Measurements from ENCODE around the gene MKX. TPM values are rescaled to one million over a fixed set of nuclear protein-coding genes. Genes with fewer than 3 reads are reported as not detected.
"Not testable (repeated sequence)": the region's sequence is repeated elsewhere in the genome, so short reads cannot be mapped to it uniquely, and the experiment has no call there.

MKX gene
- polyA plus RNA-seq, 3 donors, result not detected

- intact Hi-C loops (cut with micrococcal nuclease), result no loop called here
- 100% methylated on average over 6 of the region's 8 CpGs for WGBS (ENCODE audit: insufficient coverage)
- no peaks in the 10 kb centered on the region for H3K79me2 ChIP-seq (ENCODE audit: insufficient read depth, low read length)
These were observed 59.9 kb downstream of the MKX start for GRCh38 chr10:27685681-27686080.

GRCh38 chr10:27683226-27683625 is 62.4 kb downstream of the MKX start:
- H3K4me3 Mint-ChIP-seq, result no peak overlapping the region
- intact Hi-C loops (cut with micrococcal nuclease), result no loop called here
- WGBS (ENCODE audit: insufficient coverage), result 95% methylated on average over 3 of the region's 6 CpGs

More at GRCh38 chr10:27685681-27686080, 59.9 kb downstream of the MKX start:
- Mint-ChIP-seq H3K36me3 (no peaks in the 10 kb centered on the region), H3K9me3 (peaks cover 0 to 10% (median 6%) of the 10 kb centered on the region in 7 donors), H3K27me3 (ENCODE audit: low read depth in 3 of 3) (peaks cover 0 to 2% (median 1%) of the 10 kb centered on the region in 3 donors), H3K27ac (no peak overlapping the region), H3K4me1 (peaks cover 2% of the 10 kb centered on the region), H3K4me3 (no peak overlapping the region)
- no peak for DNase-seq
- Histone ChIP-seq H3K4me1 (ENCODE audit: control insufficient read depth in 1 of 2, insufficient read depth in 2 of 2, low read length in 2 of 2) (no peaks in the 10 kb centered on the region), H3K36me3 (replicated peaks in 1 of 2; ENCODE audit: control insufficient read depth in 1 of 2, insufficient read depth in 2 of 2, low read length in 2 of 2) (no peaks in the 10 kb centered on the region), H4K20me1 (ENCODE audit: insufficient read depth, low read length) (no peaks in the 10 kb centered on the region), H3K9ac (ENCODE audit: insufficient read depth, low read length, poor library complexity, severe bottlenecking) (no peak overlapping the region), H3K27me3 (ENCODE audit: control insufficient read depth in 2 of 2, insufficient read depth in 2 of 2, low read length in 2 of 2) (no peaks in the 10 kb centered on the region), H3K4me2 (replicated peaks; ENCODE audit: extremely low read depth, low read length, poor library complexity, severe bottlenecking) (no peak overlapping the region), H3K4me3 (replicated peaks in 1 of 3; ENCODE audit: low read depth in 2 of 3, low read length in 3 of 3) (no peak overlapping the region), H3K27ac (ENCODE audit: low read depth in 1 of 2, low read length in 2 of 2) (no peak overlapping the region), H2AFZ (ENCODE audit: insufficient read depth, low read depth, low read length, poor library complexity, severe bottlenecking) (no peak overlapping the region), H3K9me3 (replicated peaks in 1 of 2; ENCODE audit: control insufficient read depth in 1 of 2, insufficient read depth in 1 of 2, low read length in 2 of 2) (peaks cover 0 to 3% of the 10 kb centered on the region in 2 donors)
- no peak for TF ChIP-seq CTCF (IDR thresholded peaks at IDR 0.05)

GRCh38 chr10:27681795-27682194 is 63.8 kb downstream of the MKX start:
- H2AFZ ChIP-seq (ENCODE audit: insufficient read depth, low read depth, low read length, poor library complexity, severe bottlenecking); intact Hi-C loops (cut with micrococcal nuclease); DNase-seq; H3K9ac ChIP-seq (ENCODE audit: insufficient read depth, low read length, poor library complexity, severe bottlenecking); H3K27me3 ChIP-seq (ENCODE audit: control insufficient read depth in 2 of 2, insufficient read depth in 2 of 2, low read length in 2 of 2); H3K4me1 ChIP-seq (ENCODE audit: control insufficient read depth in 1 of 2, insufficient read depth in 2 of 2, low read length in 2 of 2); H3K36me3 ChIP-seq (replicated peaks in 1 of 2; ENCODE audit: control insufficient read depth in 1 of 2, insufficient read depth in 2 of 2, low read length in 2 of 2); H3K27ac ChIP-seq (ENCODE audit: low read depth in 1 of 2, low read length in 2 of 2); H3K4me2 ChIP-seq (replicated peaks; ENCODE audit: extremely low read depth, low read length, poor library complexity, severe bottlenecking); H3K9me3 ChIP-seq (replicated peaks in 1 of 2; ENCODE audit: control insufficient read depth in 1 of 2, insufficient read depth in 1 of 2, low read length in 2 of 2); H3K79me2 ChIP-seq (ENCODE audit: insufficient read depth, low read length); H3K27me3 Mint-ChIP-seq (ENCODE audit: low read depth in 3 of 3); H4K20me1 ChIP-seq (ENCODE audit: insufficient read depth, low read length); H3K9me3 Mint-ChIP-seq; H3K4me3 ChIP-seq (replicated peaks in 1 of 3; ENCODE audit: low read depth in 2 of 3, low read length in 3 of 3); H3K4me3 Mint-ChIP-seq; H3K36me3 Mint-ChIP-seq: not testable (repeated sequence)
- WGBS (ENCODE audit: insufficient coverage), result 97% methylated on average over 3 of the region's 3 CpGs
- Mint-ChIP-seq H3K27ac (peak overlapping the region in 1 of 7 donors; percentile 20), H3K4me1 (peaks cover 11% of the 10 kb centered on the region)

More at GRCh38 chr10:27683226-27683625, 62.4 kb downstream of the MKX start:
- Histone ChIP-seq H3K4me1 (ENCODE audit: control insufficient read depth in 1 of 2, insufficient read depth in 2 of 2, low read length in 2 of 2) (no peaks in the 10 kb centered on the region), H3K27me3 (ENCODE audit: control insufficient read depth in 2 of 2, insufficient read depth in 2 of 2, low read length in 2 of 2) (no peaks in the 10 kb centered on the region), H3K79me2 (ENCODE audit: insufficient read depth, low read length) (no peaks in the 10 kb centered on the region), H3K9ac (ENCODE audit: insufficient read depth, low read length, poor library complexity, severe bottlenecking) (no peak overlapping the region), H2AFZ (ENCODE audit: insufficient read depth, low read depth, low read length, poor library complexity, severe bottlenecking) (no peak overlapping the region), H3K36me3 (replicated peaks in 1 of 2; ENCODE audit: control insufficient read depth in 1 of 2, insufficient read depth in 2 of 2, low read length in 2 of 2) (no peaks in the 10 kb centered on the region), H3K27ac (ENCODE audit: low read depth in 1 of 2, low read length in 2 of 2) (no peak overlapping the region), H3K4me2 (replicated peaks; ENCODE audit: extremely low read depth, low read length, poor library complexity, severe bottlenecking) (no peak overlapping the region), H3K4me3 (replicated peaks in 1 of 3; ENCODE audit: low read depth in 2 of 3, low read length in 3 of 3) (no peak overlapping the region), H4K20me1 (ENCODE audit: insufficient read depth, low read length) (no peaks in the 10 kb centered on the region), H3K9me3 (replicated peaks in 1 of 2; ENCODE audit: control insufficient read depth in 1 of 2, insufficient read depth in 1 of 2, low read length in 2 of 2) (no peaks in the 10 kb centered on the region)
- no peak for TF ChIP-seq CTCF (IDR thresholded peaks at IDR 0.05)
- Mint-ChIP-seq H3K4me1 (peaks cover 6% of the 10 kb centered on the region), H3K27ac (no peak overlapping the region), H3K36me3 (no peaks in the 10 kb centered on the region), H3K9me3 (peaks cover 0 to 5% (median 0%) of the 10 kb centered on the region in 7 donors), H3K27me3 (ENCODE audit: low read depth in 3 of 3) (peaks cover 0 to 2% (median 2%) of the 10 kb centered on the region in 3 donors)
- DNase-seq, result no peak
